ENCODE measurements around the gene RHBDF2. TPM values are rescaled to one million over a fixed set of nuclear protein-coding genes. Genes with fewer than 3 reads are reported as not detected.
A peak's percentile ranks its signal among the peaks of the same experiment; 100 is the strongest.

Gene RHBDF2
- total RNA-seq, 4 donors from 2014 or later, result 11.3 to 47.4 (median 23.2) TPM

- WGBS, 2 donors (ENCODE audit: low coverage in 1 of 2), result 79% methylated on average over 16 of the region's 16 CpGs; no CpG with 5 or more reads in 1 of the 2 donors
- H3K36me3 ChIP-seq, result no peaks in the 10 kb centered on the region
- peaks cover 24 to 70% (median 49%) of the 10 kb centered on the region in 4 donors for H3K4me1 ChIP-seq
- DNase-seq, result no peak
- in situ Hi-C loops (cut with MboI; ENCODE audit: low pct_ligation_motif_present in 1 of 4, low pct_unique_long_range_greater_than_20kb in 1 of 4, low sequenced_read_pairs in 3 of 4) (no loop called here), intact Hi-C loops (cut with DNase I; ENCODE audit: low total_unique reads) (no loop called here)
- no peaks in the 10 kb centered on the region for H3K9me3 ChIP-seq
- H3K27me3 ChIP-seq, result no peaks in the 10 kb centered on the region
- peak overlapping the region in 2 of 4 donors; percentile 84 to 87 for H3K27ac ChIP-seq
- TF ChIP-seq CTCF (IDR thresholded peaks at IDR 0.05), result no peak
- TF ChIP-seq POLR2A (IDR thresholded peaks at IDR 0.05), result no peak
- TF ChIP-seq EP300 (IDR thresholded peaks at IDR 0.05; ENCODE audit: low read depth), result no peak
- no peak for TF ChIP-seq POLR2AphosphoS5 (IDR thresholded peaks at IDR 0.05)
- no peak overlapping the region for H3K4me3 ChIP-seq
Observed at GRCh38 chr17:76495663-76496400, 5.4 kb downstream of the RHBDF2 start.

GRCh38 chr17:76493505-76494167 is 7.6 kb downstream of the RHBDF2 start:
- no peaks in the 10 kb centered on the region for H3K27me3 ChIP-seq
- DNase-seq, result peak; percentile 52
- H3K36me3 ChIP-seq, result no peaks in the 10 kb centered on the region
- H3K27ac ChIP-seq, result peak overlapping the region; percentile 77 to 86 (median 84)
- TF ChIP-seq POLR2AphosphoS5 (IDR thresholded peaks at IDR 0.05) (no peak), POLR2A (IDR thresholded peaks at IDR 0.05) (no peak), EP300 (IDR thresholded peaks at IDR 0.05; ENCODE audit: low read depth) (no peak), CTCF (IDR thresholded peaks at IDR 0.05) (no peak)
- intact Hi-C loops (cut with DNase I; ENCODE audit: low total_unique reads) (no loop called here), in situ Hi-C loops (cut with MboI; ENCODE audit: low pct_ligation_motif_present in 1 of 4, low pct_unique_long_range_greater_than_20kb in 1 of 4, low sequenced_read_pairs in 3 of 4) (no loop called here)
- H3K4me1 ChIP-seq, result peaks cover 23 to 61% (median 53%) of the 10 kb centered on the region in 4 donors
- peak overlapping the region in 1 of 4 donors; percentile 23 for H3K4me3 ChIP-seq
- 56% methylated on average over 21 of the region's 21 CpGs; no CpG with 5 or more reads in 1 of the 2 donors for WGBS, 2 donors (ENCODE audit: low coverage in 1 of 2)
- no peaks in the 10 kb centered on the region for H3K9me3 ChIP-seq

DNA sequence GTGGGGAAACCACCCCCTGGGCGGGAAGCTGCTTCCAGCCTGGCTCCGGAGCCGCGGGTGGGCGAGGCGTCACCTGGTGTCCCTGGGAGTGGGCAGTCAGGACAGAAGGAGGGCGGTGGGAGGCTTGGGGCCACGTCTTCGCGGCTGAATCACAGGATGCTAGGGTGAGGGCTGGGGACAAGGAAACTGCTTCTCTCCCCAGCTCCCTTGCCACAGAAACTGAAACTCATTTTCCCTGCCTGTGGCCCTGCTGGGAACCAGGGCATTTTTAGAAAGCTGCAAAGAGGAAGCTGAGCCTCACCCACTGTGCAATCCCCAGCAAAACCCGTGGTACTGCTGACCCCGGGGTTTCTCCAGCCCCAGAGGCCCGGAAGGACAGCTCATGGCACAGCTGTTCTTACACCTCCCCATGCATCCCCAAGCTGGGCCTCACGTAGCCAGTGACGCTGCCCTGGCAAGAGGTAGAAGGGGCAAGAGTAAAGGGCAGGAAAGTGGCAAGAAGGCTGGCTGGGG is 8.2 kb downstream of the RHBDF2 start:
- in situ Hi-C loops (cut with MboI; ENCODE audit: low pct_ligation_motif_present in 1 of 4, low pct_unique_long_range_greater_than_20kb in 1 of 4, low sequenced_read_pairs in 3 of 4), result no loop called here
- intact Hi-C loops (cut with DNase I; ENCODE audit: low total_unique reads), result no loop called here
- Histone ChIP-seq H3K27ac (peak overlapping the region; percentile 77 to 86 (median 84)), H3K36me3 (no peaks in the 10 kb centered on the region), H3K4me1 (peaks cover 23 to 55% (median 48%) of the 10 kb centered on the region in 4 donors), H3K4me3 (peak overlapping the region in 1 of 4 donors; percentile 23), H3K27me3 (no peaks in the 10 kb centered on the region), H3K9me3 (no peaks in the 10 kb centered on the region)
- peak; percentile 79 for DNase-seq
- WGBS, 2 donors (ENCODE audit: low coverage in 1 of 2), result 9 to 10% methylated on average over 2 to 15 of the region's 15 CpGs
- TF ChIP-seq CTCF (IDR thresholded peaks at IDR 0.05) (no peak), POLR2AphosphoS5 (IDR thresholded peaks at IDR 0.05) (peak; percentile 7 to 30 (median 14))
